GM19023 (cell line): Measurements from ENCODE around the gene CBLN1.

Experiments used
- ATAC-seq: cut with Tn5 transposase; IDR thresholded peaks from one replicate; pipeline ENCODE4 v1.9.1; 2021; ENCODE audit warnings: mild to moderate bottlenecking, moderate library complexity; ENCODE audit not compliant: unreplicated experiment

CBLN1 gene

GRCh38 chr16:49281480-49281842 is at the start of gene CBLN1:
Gene CBLN1, minus strand, starts transcription at chr16:49281838. Its CDS starts 373 bp downstream, at chr16:49281465.
- ATAC-seq, result no peak

GRCh38 chr16:49330562-49331201 is 49.0 kb upstream of the CBLN1 start:
- no peak for ATAC-seq

GRCh38 chr16:49328325-49328724 is 46.7 kb upstream of the CBLN1 start:
- no peak for ATAC-seq

GRCh38 chr16:49327466-49327865 is 45.8 kb upstream of the CBLN1 start:
- no peak for ATAC-seq

GRCh38 chr16:49324703-49325102 is 43.1 kb upstream of the CBLN1 start:
- no peak for ATAC-seq

- ATAC-seq, result no peak
Measured at GRCh38 chr16:49315602-49316001, 34.0 kb upstream of the CBLN1 start.

GRCh38 chr16:49312389-49312985 is 30.8 kb upstream of the CBLN1 start:
- ATAC-seq, result no peak

- ATAC-seq, result no peak
Measured at GRCh38 chr16:49311823-49312222, 30.2 kb upstream of the CBLN1 start.

GRCh38 chr16:49307176-49307575 is 25.5 kb upstream of the CBLN1 start:
- no peak for ATAC-seq

- no peak for ATAC-seq
Measured at GRCh38 chr16:49305406-49305805, 23.8 kb upstream of the CBLN1 start.

- no peak for ATAC-seq
Measured at GRCh38 chr16:49292413-49292812, 10.8 kb upstream of the CBLN1 start.

- no peak for ATAC-seq
Measured at GRCh38 chr16:49287572-49287971, 5.9 kb upstream of the CBLN1 start.

GRCh38 chr16:49284962-49285361 is 3.3 kb upstream of the CBLN1 start:
- no peak for ATAC-seq

- no peak for ATAC-seq
Measured at GRCh38 chr16:49283376-49284049, 1.9 kb upstream of the CBLN1 start.

- no peak for ATAC-seq
Measured at GRCh38 chr16:49282690-49283375, 1.2 kb upstream of the CBLN1 start.

- peak; percentile 68 for ATAC-seq
Measured at GRCh38 chr16:49281843-49282642, 405 bp upstream of the CBLN1 start.

GRCh38 chr16:49280841-49281371 is 732 bp downstream of the CBLN1 start:
- ATAC-seq, result no peak

GRCh38 chr16:49280105-49280741 is 1.4 kb downstream of the CBLN1 start:
- ATAC-seq, result no peak

GRCh38 chr16:49278944-49279725 is 2.5 kb downstream of the CBLN1 start:
- no peak for ATAC-seq

GRCh38 chr16:49278567-49278827 is 3.1 kb downstream of the CBLN1 start:
- ATAC-seq, result no peak
